NCI-H2196 treated with DMSO at 0.1 percent for 48 hours (cell line): ENCODE measurements around the gene BOC.
A peak's percentile ranks its signal among the peaks of the same experiment; 100 is the strongest.

Source experiments
- DNase-seq: peaks from one replicate; lab custom pipeline; 2025; ENCODE audit not compliant: unreplicated experiment; lab: John Stamatoyannopoulos, UW

The BOC gene

DNA sequence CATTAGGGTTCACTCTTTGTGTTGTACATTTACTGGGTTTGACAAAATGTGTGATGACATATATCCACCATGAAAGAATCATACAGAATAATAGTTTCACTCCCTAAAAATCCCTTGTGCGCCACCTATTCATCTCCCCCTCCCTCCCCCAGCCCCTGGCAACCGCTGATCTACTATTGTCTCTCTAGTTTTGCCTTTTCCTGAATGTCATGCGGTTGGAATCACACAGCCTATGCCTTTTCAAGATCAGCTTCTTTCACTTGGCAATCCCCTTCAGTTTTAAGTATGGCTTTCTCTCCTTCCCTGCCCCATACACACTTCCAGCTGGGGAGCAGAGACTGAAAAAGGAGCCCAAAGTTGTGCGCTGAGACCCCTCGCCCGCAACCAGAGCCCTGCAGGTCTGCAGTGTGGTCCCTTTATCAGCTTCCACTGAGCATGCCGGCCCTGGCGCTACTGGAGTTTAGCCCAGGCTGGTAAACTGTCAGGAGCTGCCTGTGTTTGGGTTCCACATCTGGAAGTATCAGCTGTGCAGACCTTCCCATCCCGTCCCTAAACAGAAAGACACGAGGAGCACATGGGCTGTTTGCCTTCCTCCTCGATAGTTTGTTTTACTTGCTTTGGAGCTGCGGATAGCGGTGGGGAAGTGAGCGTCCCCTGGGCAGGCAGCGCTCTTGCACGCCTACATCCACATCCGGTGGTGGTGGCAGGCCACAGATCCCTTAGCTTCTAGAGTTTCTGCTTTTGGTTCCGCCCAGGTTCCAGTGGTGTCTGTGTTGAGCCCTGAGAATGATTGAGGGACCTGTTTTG is 12.3 kb downstream of the BOC start:
- DNase-seq: no peak

DNA sequence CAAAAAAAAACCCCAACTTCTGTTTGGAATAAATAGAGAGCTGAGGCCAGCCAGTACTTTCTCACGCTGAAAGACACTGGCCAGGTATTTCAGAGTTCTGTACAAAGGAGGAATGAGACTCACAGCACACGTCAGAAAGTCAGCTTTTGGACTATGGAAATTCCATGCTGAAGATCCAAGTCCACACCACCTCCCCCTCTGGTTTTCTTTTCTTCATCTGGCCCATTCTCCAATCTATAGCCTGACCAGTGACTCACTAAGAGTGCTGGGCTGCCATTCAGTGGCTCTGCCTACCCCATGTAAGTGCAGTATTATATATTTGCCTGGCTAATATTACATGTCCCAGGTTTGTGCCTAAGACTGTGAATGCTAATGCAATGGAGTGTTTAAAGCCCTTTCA is 13.9 kb downstream of the BOC start:
- DNase-seq: no peak

DNA sequence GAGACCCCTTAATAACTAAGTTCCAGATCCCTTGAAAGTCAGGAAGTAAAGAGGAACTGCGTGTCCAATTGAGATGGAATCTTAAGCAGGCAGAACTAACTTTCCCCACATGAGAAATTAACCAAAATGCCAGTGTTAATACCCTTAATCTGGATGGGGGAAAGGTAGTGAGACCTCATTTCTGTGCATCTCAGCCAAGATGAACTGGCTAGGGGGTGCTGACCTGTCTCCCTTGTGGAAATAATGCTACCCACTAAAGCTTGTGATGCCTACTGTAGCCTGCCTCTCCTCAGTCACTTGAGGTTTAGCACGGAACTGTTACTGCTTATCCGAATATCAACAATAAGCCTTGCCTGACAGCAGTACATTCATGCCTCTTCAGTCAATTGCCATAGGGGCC is 15.1 kb downstream of the BOC start:
- DNase-seq: no peak

DNA sequence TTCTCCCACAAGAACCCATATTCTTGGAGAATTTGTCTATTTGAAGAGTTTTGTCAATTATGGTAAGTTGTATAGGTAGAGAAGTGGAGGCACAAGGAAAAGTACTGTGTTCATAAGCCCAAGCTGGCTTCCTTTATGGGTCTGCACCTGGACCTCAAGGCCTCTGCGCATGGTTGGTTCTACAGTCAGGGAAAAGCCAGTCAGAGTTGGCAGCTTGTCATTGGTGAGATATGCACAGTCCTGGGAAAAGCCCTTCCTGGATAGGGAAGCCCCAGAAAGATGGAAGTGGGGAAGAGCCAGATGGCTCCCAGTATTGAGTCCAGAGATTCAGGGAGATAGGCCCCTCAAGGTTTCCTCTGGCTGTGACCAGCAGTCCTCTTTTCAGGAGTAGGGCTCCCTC is 15.8 kb downstream of the BOC start:
- DNase-seq: no peak

- no peak for DNase-seq
These were observed 17.3 kb downstream of the BOC start for GRCh38 chr3:113228498-113229286.

DNA sequence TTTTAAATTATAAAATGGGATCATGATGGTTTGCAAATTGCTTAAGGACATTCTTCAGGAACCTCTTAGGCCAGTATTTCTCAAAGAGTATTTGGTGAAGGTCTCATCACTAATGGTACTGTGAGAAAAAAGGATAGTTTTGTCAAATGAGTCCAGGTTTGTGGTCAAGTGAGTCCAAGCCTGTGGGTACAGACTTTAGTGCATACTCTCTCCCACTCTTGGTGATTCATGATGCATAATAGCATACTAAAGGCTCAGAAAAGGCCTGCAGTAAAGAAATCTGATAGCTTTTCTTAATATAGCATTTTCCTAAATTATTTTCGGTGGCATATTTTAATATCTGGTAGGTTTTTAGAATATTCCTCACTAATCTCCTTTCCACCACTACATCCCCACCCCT is 20.0 kb downstream of the BOC start:
- no peak for DNase-seq

- peak; percentile 63 for DNase-seq
These were observed 20.5 kb downstream of the BOC start for GRCh38 chr3:113231827-113232253.

- DNase-seq: no peak
These were observed 21.0 kb downstream of the BOC start for GRCh38 chr3:113232342-113232741.

GRCh38 chr3:113233497-113233896 is 22.1 kb downstream of the BOC start:
- no peak for DNase-seq

- no peak for DNase-seq
These were observed 22.7 kb downstream of the BOC start for GRCh38 chr3:113234028-113234427.

DNA sequence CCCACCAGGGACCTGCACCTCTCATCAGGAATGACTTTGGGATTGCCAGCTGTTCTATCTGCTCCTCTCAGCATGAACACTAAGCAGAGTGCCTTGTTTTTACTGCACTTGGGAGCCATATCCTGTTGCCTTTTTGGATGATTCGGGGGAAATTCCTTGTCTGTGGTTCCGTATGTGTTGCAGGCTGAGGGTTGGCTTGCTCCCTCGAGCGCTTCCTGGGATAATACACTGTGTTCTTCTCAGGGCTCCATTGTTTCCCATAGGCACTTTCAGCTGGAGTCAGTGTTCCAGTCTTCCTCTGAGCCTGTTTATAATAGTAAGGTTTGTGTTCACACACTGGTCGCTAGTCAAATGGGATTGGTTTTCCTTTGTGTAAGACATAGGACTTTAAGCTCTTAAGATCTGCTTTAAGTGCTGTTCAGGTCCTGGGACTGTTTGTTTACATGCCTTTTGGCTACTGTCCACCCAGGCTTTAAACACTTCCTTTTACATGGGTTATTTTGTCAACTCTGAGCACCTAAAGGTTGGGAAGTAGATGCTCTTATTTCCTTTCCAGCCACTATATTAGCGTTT is 23.4 kb downstream of the BOC start:
- no peak for DNase-seq

DNA sequence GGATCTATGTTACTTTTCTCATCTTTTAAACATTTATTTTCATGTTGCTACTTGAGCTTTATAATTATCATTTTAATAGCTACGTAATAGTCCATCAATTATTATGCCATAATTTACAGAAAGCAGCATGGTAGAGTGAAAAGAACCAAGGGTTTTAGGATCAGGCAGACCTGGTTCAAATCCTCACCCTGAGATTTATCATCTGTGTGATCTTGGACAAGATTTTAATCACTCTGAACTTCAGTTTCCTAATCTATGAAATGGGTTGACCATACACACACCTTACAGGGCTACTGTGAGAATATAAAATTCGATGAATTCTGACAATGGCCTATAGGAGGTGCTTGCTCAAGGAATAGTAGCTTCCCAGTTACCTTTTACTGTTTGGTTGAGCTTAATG is 27.1 kb downstream of the BOC start:
- no peak for DNase-seq

- no peak for DNase-seq
These were observed 29.5 kb downstream of the BOC start for GRCh38 chr3:113240841-113241240.

DNA sequence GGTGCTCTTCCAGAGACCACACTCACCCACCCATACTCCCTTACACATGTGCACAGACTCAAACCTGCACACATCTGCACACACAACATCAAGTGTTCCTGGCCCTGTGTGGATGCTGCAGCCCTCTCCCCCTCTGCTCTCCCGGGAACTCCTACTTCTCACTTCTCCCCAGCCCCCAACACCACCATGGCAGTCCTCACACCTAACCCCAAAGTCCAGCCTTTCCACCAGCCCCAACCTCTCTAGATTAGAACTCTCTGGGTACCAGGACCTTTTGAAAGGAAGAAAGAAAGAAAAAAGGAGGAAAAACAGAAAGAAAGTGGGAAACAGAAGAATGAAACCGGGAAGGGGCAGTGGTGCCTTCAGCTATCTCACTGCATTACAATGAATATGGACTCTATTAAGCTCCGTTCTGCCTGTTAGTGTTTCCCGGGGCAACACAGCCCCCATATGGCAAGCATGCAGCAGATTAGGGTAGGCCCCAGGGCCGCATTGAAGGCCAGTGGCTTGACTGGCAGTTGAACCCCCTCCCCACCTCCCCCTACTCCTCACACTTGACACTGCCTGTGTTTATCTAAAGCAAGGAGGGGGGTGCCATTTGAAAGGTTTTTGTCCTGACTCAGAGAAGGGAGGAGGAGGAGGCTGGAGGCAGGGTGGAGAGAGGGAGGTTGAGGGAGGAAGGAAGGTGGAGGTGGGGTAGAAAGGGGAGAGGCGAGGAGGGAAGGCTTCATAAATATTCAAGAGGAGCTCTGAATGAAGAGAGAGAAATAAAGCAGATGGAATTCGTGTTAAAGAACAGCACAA is 30.1 kb downstream of the BOC start:
- no peak for DNase-seq

GRCh38 chr3:113242096-113242581 is 30.8 kb downstream of the BOC start:
- DNase-seq: no peak

DNA sequence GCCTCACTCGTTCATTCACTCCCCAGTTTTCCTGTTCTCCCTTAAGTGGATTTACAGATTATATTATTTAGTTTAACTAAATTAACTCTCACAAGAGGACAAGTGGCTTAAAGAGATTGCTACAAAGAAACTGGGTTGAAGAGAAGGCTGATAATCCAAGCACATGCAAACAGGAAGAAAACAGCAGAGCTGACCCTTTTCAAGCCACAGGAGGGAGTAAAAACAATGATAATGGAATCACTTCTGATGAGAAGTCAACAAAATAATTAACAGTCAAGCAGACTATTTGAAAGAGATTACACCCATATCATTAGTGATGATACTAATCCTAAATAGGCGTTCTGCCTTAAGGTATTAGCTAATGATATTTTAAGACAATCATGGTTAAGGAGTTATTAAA is 31.7 kb downstream of the BOC start:
- DNase-seq: no peak

DNA sequence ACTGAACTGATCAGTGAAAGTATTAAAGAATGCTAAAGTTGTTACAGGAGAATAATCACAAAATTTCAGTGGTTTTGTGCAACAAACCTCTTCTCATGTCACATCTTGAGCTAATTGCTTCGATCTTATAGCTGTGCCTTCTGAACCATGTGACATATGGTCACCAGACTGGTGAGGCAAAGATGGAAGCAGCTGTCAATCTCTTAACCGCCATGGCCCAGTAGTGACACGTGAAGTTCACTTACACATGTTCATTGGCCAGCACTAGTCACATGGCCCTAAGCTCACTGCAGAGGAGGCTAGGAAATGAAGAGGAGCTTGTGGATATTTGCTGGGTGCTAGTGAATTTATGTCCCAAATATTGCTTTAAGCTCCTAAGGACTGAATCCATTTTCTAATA is 32.5 kb downstream of the BOC start:
- no peak for DNase-seq

DNA sequence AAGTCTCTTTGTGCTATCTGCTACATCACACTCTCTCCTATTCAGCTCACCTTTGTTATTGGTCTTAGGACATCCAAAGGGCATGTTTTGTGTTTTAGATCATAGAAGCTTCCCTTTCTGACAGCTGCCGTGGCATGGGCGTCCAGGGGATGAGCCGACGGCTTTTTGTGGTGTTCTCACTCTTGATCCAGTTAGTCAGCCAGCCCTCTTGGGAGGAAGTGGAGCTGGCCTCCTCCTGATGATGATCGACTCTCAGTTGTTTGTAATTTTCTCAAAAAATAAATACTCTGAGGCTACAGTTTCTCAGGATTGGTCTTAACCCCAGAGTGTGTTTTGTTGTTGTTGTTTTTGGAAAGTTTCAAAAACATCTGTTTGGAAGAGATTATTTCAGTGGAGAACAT is 34.4 kb downstream of the BOC start:
- no peak for DNase-seq

DNA sequence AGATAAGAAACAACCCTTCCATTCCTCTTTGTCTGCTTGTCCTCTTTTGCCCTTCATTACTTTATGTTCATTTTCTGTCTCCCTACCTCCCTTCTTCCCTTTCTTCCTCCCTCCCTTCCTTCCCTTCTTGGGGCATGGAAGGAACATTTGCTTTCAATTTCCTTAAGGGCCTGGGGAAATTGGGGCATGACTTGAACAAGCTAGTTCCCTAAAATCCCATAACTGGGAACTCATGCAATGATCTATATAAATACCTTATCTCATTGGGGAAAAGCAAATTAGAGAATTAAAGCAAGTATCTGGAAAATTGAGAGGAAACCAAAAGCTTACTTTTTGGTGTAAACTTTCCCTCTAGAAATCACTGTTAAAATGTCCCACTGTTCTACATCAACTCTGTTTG is 35.7 kb downstream of the BOC start:
- no peak for DNase-seq

GRCh38 chr3:113247675-113248458 is 36.5 kb downstream of the BOC start:
- no peak for DNase-seq
